ENCODE results near the gene MAP3K13.
"Not testable (repeated sequence)": the region's sequence is repeated elsewhere in the genome, so short reads cannot be mapped to it uniquely, and the experiment has no call there.

MAP3K13 gene

DNA sequence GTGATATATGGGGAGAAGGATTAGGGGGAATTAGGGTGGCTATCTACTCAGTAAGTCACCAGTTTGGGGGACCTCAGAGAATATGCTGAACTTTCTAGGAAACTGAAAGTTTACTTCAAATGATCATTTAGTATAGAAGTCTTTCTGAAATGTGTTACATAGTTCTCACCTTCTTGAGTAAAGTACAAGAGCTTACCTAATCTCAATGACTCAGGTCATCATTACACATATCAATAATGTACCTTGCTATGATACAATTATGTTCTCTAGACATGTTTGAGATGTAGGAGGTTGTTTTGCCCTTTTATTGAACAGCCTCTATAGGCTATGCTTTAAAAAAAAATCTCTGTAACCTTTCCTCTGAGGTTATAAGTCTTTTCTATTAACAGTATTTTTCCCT, 85.2 kb downstream of the MAP3K13 start:
- DNase-seq (ENCODE audit: low spot score), result no peak

DNA sequence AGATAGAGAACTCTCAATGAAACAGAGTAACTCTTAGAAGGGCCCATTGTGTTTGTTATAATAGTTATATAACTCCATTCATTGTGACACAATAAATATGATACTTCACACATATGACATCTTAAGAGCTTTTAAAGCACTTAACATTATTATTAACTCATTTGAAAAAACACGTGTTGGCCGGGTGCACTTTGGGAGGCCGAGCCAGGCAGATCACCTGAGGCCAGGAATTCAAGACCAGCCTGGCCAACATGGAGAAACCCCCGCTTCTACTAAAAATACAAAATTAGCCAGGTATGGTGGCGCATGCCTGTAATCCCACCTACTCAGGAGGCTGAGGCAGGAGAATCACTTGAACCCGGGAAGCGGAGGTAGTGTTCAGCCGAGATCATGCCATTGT, 88.5 kb downstream of the MAP3K13 start:
- not testable (repeated sequence) for DNase-seq (ENCODE audit: low spot score)

DNA sequence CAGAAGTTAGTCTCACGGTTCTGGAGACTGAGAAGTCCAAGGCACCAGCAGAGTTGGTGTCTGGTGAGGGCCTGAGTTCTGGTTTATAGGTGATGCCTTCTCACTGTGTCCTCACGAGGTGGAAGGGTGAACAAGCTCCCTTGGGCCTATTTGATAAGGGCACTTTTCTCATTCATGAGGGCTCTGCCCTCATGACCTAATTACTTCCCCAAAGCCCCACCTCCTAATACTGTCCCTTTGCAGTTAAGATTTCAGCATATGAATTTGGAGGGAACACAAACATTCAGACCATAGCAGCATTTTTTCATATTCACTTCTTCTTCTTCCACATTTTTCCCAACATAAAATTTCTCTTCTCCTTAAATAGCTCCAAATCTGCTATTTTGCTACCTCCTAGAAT, 94.4 kb downstream of the MAP3K13 start:
- DNase-seq (ENCODE audit: low spot score), result no peak

DNA sequence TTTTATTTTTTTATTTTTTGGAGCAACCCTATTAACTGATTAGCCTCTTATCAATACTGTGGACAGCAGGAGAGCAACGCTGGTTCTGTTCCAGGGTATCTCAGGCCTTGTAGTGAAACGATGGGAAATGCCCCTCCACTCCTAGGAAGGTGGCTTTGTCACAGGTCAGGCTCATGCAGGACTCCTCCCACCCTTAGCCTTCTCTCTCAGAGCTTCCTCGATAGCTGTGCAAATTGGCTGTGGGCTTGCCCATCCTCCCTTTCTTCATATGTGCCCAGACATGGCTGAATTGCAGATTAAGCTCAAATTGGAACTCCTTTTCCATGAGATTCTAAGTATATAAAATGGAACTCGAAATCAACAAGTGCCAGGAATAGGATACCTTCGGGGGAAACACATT, 97.4 kb downstream of the MAP3K13 start:
- no peak for DNase-seq (ENCODE audit: low spot score)

DNA sequence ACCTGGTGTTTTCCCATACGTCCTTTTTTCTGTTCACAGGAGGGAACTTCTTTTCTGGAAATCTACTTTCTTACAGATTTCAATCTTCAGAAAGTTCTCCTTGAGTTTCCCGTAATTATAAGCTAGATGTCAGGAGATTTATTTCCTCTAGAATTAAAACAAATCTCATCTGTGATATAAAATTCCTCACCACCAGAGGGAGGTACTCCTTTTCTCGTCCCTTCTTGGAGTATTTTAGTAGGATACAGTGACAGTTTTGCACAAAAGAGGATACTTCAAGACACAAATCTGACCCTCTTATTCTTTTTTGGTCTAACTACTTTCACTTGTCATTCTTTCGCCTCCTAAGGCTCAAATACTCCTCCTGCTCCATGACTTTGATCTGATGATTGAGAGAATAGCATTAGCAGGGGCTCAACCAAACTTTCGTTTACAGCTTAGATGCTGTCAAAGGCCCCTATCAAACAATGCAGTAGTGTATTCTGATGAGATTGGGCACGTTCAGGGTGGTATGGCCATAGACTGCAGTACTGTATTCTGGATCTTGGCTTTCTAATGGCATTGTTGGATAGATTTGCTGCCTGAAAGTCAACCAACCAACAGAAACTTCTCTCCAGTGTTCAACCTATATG, 97.9 kb downstream of the MAP3K13 start:
- no peak for DNase-seq (ENCODE audit: low spot score)

DNA sequence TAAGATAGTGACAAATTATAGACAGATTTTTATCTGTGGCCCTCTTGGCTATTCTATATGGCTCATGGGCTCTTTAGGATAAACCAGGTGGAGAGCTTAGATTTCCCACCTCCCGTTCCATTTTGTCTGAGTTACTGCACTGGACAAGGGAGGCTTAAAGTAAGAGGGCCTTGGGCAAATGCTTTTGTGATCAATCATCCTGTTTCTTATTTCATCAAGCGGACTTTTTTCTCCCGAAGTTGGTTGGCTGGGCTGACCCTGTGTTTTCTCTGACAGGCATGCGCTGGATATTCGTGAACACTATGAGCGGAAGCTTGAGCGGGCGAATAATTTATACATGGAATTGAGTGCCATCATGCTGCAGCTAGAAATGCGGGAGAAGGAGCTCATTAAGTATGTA, 102.5 kb downstream of the MAP3K13 start:
- DNase-seq (ENCODE audit: low spot score), result no peak

DNA sequence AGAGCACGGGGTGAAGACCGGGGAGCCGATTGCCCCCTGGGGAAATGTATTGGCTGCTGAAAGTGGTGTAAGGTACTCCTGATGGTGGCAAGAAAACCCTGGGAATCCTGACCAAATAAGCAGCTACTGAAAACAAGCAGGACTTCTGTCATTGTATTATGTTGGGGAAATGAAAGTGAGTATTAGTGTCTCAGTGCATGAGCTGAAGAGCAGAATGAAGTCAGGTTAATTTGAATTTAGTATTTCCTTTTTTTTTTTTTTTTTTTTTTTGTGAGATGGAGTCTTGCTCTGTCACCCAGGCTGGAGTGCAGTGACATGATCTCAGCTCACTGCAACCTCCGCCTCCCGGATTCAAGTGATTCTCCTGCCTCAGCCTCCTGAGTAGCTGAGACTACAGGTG, 103.2 kb downstream of the MAP3K13 start:
- DNase-seq (ENCODE audit: low spot score), result not testable (repeated sequence)

DNA sequence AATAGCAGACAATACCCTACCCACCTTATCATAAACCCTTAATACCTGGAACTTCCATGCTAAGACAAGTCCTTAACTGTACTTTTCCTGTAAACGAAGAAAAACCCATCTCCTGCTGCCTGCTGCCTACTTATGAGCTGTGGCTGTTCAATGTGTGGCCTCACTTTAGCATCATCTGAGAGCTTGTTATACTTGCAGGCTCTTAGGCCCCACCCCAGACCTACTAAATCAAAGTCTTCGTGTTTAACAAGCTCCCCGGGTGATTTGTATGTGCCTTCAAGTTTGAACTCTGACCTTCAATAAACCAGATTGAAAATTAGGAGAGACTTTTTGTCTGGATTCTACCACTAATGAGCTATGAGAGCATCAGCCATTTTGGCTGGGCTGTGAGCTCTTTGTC, 106.6 kb downstream of the MAP3K13 start:
- DNase-seq (ENCODE audit: low spot score), result no peak

DNA sequence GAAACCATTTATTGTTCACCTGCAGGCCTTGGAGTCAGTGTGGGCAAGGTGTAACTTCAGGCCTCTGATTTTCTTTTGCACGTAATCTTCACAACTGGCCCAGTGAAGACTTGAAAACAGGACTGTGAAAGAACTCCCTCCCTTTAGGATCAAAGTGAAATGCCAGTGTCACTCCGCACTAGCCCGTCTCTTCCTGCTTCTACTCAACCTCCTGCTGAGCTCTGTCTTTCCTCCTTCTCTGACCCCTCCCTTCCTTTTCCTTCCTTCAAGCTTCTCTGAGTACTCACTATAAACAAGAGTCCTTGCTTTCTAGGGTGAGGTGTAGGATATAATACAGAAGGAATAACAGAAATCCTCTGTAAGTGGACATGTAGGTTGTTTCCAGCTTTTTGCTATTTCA, 107.4 kb downstream of the MAP3K13 start:
- no peak for DNase-seq (ENCODE audit: low spot score)

DNA sequence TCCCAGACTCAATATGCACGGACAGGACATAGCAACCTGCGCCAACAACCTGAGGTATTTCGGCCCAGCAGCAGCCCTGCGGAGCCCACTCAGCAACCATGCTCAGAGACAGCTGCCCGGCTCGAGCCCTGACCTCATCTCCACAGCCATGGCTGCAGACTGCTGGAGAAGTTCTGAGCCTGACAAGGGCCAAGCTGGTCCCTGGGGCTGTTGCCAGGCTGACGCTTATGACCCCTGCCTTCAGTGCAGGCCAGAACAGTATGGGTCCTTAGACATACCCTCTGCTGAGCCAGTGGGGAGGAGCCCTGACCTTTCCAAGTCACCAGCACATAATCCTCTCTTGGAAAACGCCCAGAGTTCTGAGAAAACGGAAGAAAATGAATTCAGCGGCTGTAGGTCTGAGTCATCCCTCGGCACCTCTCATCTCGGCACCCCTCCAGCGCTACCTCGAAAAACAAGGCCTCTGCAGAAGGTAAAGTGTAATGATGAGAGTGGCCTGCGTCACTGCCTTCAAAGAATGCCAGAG, 110.4 kb downstream of the MAP3K13 start:
- no peak for DNase-seq (ENCODE audit: low spot score)

DNA sequence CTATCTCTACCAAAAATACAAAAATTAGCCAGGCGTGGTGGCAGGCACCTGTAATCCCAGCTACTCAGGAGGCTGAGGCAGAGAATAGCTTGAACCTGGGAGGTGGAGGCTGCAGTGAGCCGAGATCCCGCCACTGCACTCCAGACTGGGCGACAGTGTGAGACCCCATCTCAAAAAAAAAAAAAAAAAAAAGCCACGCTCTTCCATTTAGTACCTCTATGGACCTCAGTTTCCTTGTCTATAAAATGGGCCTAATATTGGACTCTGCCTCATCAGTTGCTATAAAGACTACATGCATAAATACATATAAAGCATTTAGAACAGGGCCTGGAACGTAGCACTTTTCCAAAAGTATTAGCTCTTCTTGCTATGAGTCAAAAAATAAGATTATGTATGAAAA, 112.0 kb downstream of the MAP3K13 start:
- DNase-seq (ENCODE audit: low spot score), result not testable (repeated sequence)

DNA sequence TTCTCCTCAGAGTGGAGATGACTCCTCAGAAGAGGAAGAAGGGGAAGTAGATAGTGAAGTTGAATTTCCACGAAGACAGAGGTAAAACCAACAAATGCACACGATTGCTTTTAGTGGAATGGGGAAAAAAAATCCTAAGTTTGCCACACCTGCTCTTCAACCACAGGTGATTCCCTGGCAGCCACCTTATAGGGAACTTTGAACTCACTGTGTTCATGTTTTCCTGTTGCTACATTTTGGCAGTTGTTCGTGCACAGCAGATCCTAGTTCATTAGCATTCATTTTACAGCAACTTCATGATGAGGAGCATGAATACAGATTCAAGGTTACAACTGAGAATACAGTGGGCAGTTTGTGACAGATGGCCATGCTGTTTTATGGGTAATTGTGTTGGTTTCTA, 114.4 kb downstream of the MAP3K13 start:
- no peak for DNase-seq (ENCODE audit: low spot score)

DNA sequence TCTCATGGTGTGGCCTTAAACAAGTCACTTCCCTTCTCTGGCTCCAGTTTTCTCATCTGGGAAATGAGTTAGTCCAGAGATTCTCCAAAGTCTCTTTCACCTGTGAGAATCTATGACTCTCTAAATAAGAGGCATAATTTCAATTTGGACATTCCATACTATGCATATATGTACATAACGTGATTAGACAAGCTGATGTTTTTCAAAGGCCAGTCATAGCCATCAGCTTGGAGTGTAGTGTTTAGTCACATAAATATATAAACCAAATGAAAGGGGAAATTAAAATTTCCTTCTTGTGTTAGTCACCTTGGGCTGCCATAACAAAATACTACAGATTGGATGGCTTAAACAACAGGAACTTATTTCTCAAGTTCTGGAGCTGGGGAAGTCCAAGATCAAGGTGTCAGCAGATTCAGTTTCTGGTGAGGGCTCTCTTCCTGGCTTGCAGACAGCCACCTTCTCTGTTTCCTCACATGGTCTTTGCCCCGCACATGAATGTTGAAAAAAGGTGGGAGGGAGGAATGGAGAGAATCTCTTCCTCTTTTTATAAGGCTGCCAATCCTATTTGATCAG, 116.5 kb downstream of the MAP3K13 start:
- no peak for DNase-seq (ENCODE audit: low spot score)

DNA sequence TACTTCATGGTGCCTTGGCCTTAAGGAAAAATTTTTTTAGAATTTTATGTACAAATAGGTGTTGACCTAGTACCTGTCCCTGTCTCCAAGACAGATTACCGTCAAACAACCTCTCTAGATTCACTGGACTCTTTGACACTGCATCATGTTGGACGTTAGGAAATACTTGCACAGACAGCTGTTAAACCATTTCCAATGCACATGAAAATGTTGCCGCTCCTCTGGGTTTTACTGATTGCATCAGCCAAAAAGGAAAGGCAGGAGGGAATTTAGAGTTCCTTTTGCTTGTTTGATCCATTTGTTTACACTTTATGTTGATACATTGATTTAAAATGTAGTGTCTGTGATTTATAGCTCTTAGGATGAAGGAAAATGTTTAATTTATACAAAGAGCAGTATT, 121.4 kb downstream of the MAP3K13 start:
- DNase-seq (ENCODE audit: low spot score), result no peak

DNA sequence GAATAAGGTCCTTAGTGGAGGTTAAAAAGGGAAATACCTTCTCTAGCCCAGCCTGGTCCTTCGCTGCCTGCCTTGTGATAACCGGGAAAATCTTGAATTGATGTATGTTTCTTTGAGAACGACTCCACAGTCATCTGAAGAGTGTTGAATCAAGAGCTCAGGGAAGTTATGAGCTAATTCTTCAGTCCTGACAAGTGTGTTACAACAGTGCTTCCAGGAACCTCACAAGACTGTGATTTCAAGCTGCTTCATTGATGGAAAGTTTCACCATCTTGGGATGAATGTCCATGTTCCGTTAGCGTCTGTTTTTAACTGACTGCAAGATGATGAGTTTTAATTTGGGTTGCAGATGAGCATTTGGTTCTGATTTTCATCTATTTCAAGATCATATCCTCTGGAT, 123.5 kb downstream of the MAP3K13 start:
- DNase-seq (ENCODE audit: low spot score), result no peak

DNA sequence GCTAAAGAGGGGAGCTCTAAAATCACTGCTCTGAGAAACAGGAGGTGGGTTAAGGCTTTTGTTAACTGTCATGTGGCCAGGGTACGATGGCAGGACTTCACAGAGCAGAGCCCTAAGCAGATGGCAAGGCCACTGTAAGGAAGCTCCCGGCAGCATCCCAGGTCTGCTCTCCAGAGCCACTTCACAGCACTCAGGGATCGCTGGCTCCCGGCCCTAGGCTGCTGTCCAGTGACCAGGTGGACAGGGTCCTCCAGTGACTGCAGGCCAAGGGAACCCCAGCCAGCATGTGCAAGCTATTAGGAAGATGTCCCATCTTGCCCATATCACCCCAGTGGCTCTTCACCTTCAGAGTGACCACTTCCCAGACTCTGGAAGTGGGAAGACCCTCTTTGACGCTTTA, 125.5 kb downstream of the MAP3K13 start:
- DNase-seq (ENCODE audit: low spot score), result no peak

DNA sequence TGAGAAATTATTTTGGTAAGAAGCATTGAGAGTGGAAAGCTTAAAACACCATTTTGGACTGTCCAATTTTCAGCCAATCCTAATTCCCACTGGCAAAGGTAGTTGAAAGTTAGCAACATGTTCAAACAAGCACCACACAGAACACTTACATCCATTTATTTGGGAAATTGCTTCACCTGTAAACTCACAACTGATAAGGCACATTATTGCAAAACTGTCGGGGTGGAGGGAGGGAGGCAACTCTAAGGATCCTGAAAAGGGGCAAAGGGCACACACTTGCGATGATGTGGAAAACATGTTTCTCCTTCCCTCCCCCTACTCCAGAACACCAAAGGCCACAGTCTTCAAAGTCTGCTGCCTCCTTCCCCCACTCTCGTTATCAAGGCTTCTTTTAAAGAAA, 126.5 kb downstream of the MAP3K13 start:
- DNase-seq (ENCODE audit: low spot score), result no peak

DNA sequence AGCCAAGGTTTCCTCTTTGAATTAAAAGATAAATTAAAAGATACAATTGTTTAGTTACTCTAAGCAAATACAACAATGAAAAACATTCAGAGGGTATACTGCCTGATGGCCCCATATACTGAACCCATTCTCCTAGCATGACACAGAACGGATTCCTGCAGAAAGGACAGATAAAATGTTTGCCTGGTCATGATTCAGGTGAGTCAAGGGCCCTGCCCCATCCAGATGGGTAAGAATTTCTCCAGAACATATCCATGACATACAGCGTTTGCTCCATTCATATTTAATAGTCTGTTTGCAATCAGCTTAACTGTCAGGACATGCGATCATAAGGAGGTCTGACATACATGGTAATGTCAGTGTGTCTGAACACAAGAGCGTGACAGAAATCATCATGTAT, 127.3 kb downstream of the MAP3K13 start:
- no peak for DNase-seq (ENCODE audit: low spot score)

DNA sequence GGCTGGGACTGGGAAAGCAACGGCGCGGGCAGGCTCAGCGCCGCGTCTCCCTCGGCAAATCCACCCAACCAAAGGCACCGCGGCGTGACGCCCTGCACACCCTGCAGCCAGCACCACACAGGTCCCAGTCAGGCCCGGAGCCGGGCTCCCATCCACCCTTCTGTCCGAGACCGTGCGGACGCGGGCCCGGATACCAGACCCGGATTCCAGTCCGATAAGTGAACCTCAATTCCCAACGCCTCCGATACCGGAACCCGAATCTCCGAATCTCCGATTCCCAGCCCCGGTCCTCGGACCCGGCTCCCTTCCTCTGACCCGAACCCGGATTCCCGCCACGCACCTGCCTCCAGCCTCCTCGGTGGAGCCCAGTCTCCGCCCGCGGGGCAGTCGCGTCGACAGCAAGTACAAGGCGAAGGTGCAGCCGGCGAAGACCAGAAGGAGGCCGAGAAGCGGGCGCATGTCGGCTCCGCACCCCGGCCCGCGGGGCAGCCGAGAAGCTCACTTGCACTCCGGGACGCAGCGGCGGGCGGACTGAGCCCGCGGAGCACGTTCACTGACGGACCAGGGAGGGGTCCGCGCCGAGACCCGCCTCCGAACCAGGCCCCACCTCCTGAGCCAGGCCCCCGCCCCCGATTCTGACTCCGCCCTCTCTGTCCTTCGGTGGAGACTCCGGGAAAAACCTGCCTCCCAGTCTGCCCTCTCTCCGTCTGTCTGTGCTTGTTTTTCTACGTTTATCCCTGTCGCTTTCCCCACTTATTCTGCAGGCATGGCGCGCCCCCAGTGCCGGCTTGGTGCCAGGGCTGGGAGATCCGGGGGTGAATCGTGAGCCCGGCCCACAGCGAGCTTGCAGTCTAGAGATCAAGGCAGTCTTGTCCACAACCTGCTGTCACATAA, 135.8 kb downstream of the MAP3K13 start, which contains the start of gene TMEM41A:
TSS of gene TMEM41A (minus strand) at position 533 of the 894 bp plus-strand sequence. CDS start at position 459, 74 bp downstream.
- DNase-seq (ENCODE audit: low spot score), result peak; percentile 90

DNA sequence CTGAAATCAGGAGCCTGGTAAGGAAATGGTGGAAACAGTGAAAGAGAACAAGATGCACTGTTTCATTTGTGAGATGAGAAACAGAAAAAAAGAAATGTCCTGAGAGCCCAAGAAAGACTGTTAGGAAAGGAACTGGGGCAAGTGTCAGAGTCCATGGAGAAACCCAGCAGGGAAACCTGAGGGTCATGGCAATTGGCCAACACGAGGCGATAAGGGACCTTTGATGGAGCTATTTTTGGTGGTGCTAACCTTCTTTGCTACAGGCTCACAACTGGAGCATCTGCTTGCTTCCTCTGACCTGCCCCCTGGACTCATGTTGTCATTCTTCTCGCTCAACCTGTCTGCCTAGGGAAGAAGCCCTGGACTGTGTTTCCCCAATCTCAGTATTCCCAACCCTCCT, 140.1 kb downstream of the MAP3K13 start:
- no peak for DNase-seq (ENCODE audit: low spot score)

DNA sequence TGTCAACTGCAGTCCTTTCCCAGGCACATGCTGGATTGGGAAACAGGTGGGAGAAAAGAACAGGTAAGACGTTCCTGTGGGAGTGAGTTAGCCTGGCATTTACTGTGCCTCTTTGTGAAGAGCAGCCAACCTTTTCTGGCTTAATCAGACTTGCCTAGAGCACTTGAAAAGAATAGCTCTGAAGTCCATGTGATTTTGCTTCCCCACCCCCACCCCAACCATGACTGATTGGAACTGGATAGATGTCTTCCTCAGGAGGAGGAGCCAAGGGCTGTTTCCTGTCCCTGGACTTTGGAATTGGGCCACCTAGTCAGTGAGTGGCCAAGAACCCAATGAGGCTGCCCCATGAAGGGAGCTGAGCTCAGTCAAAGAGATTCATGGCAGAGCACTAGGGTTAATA, 140.6 kb downstream of the MAP3K13 start:
- DNase-seq (ENCODE audit: low spot score), result no peak

DNA sequence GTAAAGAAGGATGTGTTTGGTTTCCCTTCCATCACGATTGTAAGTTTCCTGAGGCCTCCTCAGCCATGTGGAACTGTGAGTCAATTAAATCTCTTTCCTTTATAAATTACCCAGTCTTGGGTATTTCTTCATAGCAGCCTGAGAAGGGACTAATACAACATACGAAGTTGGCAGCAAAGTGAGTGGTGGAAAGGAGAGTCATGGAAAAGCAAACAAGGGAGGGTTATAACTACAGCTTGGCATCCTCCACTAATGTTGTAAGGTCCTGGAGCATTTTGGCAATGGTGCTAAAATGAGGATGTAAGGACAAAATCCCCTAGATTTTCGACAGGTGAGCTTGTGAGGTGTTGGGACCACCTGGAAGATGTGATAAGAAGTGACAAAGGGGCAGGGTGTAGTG, 141.7 kb downstream of the MAP3K13 start:
- no peak for DNase-seq (ENCODE audit: low spot score)

DNA sequence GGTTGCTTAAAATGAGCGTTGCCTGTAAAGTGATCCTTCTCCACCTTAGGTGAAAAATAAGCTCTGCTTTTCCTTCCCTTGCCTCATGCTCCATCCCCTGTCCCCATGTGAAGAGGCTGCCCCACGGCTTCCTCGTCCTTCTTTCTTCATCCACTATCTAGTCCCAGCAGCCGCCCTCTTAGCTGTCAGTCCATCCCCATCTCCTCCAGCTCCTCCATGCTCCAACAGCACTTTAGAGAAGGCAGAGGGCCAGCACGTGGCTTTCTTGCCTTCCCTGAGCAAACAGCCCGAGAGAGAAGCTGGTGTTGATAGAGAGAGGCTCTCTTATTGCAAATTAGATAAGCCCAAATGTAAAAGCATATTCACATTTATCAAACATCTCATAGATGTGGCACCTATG, 144.9 kb downstream of the MAP3K13 start:
- DNase-seq (ENCODE audit: low spot score), result no peak
